IPS-11a (cell line): ENCODE results near the gene EEF2K.
A peak's percentile ranks its signal among the peaks of the same experiment; 100 is the strongest.
"Not testable (repeated sequence)": the region's sequence is repeated elsewhere in the genome, so short reads cannot be mapped to it uniquely, and the experiment has no call there.

Experiments used
- H3K4me3 ChIP-seq: one replicate; pipeline ENCODE4 v1.5.1; 2013; ENCODE audit warnings: low read depth, low read length, control low read depth

The EEF2K gene

DNA sequence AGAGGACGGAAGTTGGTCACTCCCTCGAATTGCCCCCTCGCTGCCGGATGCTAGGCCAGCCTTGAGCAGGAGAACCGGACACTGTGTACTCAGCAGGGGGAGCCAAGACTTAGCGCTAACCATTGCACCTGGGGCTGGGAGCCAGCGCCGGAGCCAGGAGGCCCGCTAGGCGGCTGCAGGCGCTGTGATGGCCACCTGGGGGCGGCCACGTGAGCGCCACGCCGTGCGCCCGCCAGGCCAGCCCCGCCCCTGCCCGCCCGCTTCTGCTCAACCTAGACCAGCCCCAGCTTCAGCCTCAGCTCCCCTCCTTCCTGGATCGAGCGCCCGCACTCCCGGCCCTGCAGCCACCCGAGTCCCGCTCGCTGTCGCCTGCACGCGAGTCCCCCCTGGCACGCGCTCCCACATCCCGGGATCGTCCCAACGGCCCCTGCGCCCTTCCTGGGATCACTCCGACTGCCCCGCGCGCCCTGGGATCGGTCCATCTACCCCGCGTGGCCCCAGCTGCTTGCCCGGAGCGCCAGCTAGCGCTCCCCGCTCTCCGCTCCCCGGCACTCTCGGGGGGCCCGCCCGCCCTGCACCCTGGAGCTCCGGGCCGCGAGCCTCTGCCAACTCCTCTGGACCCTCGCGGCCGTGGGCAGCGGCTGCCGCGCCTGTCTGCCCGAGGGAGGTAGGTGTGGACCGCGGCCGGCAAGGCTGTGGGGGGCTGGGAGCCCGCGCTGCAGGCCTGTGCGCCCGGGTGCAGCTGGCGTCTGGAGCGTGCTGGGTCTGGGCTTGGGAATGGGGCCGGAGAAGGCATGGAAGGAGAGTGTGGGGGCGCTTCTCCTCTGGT, at the start of gene EEF2K:
Gene EEF2K (plus strand): TSS at position 266 of the 829 bp plus-strand sequence. CDS start 19,452 bp downstream, outside the sequence.
- H3K4me3 ChIP-seq: peak within 1 kb of the TSS; percentile 70

DNA sequence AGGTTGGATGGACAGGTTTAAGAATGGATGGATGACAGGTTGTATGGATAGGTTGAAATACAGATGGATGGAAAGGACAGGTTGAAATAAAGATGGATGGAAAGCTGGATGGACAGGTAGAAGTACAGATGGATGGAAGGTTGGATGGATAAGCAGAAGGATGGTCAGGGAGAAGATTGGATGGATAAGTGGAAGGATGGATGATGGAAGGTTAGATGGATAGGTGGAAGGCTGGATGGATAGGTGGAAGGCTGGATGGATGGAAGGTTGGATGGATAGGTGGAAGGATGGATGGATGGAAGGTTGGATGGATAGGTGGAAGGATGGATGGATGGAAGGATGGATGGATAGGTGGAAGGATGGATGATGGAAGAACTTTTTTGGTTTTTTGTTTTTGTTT, 44.7 kb upstream of the EEF2K start:
- no peak overlapping the region for H3K4me3 ChIP-seq

DNA sequence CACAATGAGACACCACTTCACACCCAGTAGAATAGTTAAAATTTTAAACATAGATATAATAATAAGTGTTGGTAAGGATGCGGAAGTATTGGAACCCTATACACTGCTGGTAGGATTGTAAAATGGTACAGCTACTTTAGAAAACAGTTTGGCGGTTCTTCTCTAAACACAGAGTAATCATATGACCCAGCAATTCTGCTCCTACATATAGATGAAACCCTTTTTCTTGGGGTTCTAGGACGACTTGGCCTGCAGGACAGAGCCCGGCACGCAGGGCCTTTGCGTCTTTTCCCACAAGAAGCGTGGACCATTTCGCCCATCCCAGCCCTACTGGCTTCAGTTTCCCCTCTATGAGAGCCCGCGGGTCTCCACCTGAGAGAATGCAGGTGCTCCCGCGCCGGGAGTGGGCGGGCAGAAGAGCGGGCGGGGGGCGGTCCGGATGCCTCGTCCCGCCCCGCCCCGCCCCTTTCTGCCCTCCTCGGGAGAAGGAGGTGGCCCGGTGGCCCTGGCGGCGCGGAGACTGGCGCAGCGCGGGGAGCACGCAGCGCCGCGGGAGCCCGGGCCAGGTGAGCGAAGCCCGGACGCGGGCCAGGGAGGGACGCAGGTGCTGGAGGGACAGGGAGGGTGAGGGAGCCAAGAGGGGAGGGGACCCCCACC, 44.0 kb upstream of the EEF2K start, which contains the start of gene SDR42E2:
Gene SDR42E2 (plus strand): TSS at position 508 of the 657 bp plus-strand sequence. CDS start 3,077 bp downstream, outside the sequence.
- peak within 1 kb of the TSS; percentile 37 for H3K4me3 ChIP-seq

DNA sequence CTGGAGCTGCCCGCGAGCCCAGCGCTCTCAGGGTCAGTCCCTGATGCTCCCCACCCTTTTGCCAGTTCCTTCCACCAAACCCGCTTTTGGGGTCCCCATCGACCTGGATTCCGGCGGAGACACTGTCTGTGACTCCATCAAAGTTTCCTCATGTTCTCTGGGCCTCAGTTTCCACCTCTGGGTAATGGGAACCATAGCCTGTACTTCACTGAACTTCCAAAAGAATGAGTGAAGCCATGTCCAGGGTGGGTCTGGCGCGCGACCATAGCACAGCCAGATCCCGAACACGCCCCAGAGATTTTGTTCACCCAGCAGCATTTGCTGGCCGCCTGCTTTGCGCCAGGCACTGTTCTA, 43.4 kb upstream of the EEF2K start:
- H3K4me3 ChIP-seq: peak overlapping the region; percentile 37

DNA sequence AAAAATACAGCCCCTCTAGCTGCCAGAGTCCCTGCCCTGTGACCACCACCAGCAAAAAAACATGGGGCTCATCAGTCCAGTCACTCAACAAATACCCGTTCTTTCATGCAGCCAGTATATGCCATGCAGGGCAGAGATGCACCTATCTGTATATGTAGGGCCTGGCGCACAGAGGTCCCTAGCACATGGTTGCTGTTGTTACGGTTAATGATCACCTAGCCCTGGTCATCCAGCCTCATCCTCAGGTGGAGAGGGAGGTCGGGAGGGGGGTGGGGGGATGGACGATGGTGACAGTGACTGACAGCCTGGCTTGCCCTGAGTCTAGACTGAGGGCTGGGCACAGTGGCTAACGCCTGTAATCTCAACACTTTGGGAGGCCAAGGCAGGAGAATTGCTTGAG, 42.3 kb upstream of the EEF2K start:
- H3K4me3 ChIP-seq: no peak overlapping the region

DNA sequence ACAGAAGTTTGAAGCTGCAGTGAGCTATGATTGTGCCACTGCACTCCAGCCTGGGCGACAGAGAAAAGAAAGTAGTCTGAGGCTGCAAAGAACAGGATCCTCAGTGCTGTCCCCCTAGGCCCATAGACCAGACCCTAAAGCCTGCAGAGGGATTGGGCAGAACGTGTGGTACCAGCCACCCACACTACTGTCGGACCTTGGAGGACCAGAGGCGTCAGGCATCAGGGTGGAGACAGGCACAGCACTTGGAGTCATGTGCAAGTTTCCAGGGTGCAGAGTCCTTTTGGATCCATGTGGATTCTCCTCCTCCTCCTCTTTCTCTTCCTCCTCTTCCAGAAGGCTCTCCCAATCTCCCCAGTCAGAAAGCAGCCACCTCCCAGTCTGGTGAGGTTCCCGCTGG, 41.6 kb upstream of the EEF2K start:
- no peak overlapping the region for H3K4me3 ChIP-seq

DNA sequence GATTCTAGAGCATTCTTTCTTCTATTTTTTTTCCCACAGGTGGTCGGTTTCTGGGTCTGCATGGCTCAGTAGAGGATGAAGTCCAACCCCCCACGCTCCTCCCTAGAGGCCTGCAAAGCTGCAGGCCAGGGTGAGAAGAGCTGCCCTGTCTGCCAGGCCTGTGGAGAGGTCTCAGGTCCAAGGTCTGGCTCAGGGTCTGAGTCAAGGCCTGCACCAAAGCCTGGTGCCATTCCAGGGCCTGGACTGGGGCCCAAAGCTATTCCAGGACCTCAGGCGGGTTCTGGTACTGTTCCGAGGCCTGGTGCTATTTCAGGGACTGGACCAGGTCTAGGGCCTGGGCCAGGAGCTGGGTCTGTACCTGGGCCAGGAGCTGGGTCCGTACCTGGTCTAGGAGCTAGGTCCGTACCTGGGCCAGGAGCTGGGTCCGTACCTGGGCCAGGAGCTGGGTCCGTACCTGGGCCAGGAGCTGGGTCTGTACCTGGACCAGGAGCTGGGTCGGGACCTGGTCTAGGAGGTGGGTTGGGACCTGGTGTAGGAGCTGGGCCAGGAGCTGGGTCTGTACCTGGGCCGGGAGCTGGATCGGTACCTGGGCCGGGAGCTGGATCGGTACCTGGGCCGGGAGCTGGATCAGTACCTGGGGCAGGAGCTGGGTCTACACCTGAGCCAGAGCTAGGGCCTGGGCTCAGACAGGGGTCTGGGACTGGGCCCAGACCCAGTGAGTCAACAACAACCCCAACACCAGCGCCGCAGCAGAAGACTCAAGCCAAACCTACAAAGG, 40.4 kb upstream of the EEF2K start:
- no peak overlapping the region for H3K4me3 ChIP-seq

DNA sequence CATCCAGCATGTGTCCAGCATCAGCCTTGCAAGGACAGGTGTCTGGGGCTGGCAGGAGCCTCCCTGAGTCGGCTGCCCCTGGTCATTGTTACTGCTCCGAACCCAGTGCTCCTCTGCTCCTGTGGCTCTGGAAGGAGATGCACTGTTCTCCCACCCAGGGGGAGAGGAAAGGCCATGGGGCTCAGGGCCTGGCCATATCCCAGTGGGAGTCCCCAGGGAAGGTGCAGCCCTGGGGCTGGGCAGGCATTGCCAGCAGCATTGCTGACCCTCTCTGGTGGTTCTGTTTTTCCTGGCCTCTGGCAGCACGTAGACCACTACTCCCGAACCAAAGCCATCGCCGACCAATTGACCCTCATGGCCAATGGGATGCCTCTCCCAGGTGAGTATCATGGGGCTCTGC, 34.1 kb upstream of the EEF2K start:
- H3K4me3 ChIP-seq: no peak overlapping the region

DNA sequence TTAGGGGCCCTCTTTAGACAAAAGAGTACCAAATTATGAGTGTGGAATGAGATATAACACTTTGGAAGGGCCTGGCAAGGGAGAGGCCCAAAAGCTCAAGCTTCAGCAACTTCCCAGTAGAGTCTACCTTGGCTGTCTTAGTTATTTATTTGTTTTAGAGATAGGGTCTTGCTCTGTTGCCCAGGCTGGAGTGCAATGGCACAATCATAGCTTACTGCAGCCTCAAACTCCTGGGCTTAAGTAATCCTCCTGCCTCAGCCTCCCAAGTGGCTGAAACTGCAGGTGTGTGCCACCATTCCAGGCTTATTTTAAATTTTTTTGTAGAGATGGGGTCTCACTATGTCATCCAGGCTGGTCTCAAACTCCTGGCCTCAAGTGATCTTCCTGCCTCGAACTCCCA, 33.4 kb upstream of the EEF2K start:
- not testable (repeated sequence) for H3K4me3 ChIP-seq

DNA sequence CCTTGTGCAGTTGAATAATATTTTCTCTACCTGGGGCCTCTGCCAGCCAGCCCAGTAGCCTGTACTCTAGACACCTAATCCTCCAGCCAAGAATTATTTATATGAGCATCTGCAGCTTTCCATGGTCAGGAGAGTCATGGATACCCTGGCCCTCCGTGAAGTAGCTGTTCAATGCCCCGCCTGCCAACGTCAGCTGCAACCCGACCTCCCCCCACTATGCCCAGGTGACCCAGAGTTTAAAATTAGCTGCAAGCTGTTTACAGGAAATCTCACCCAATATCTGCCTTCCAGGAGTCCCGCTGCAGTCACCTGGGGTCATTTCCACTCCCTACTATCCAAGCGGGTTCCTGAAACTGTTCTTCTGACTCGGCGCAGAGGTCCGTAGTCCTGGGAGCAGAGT, 31.4 kb upstream of the EEF2K start:
- H3K4me3 ChIP-seq: no peak overlapping the region

DNA sequence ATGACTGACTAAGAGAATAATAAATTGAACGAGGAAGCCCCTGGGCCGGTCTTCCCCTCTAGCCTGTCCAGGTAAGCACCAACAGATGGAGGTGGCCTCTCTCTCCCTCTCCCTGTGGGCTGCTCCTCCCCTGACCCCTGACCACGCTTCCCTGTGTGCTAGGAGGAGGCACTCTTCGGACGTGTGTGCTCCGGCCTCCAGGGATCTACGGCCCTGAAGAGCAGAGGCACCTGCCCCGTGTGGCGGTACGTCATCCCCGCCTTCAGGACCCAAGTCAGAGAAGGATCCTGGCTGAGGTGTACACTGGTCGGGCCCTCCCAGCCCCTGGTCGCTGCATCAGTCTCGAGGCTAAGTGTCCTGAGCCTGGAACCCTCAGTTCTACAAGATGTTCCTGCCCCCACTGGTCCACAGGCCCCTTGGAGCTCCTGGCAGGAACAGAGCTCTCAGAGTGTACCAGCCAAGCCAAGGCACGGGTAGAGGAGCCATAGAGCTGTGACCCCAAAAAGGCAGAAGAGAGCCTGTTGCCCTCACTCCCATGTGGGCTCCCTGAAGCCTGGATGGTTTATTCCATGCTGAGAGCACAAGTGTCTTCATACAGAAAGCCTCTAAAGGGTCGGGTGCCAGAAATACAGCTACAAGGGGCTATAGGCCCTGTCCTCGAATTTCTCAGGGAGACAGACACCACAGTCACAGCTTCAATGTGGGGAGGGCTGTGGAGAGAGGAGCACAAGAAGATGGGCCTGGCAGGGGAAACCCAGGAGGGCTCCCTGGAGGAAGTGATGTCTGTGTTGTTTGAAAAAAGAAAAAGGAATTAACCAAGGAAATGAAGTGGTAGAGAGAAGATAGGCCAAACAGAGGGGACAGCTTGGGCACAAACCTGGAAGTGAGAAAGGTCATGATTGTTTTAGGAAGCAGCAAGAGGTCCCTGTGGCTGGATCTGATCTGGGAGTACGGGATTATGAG, 27.8 kb upstream of the EEF2K start:
- no peak overlapping the region for H3K4me3 ChIP-seq

DNA sequence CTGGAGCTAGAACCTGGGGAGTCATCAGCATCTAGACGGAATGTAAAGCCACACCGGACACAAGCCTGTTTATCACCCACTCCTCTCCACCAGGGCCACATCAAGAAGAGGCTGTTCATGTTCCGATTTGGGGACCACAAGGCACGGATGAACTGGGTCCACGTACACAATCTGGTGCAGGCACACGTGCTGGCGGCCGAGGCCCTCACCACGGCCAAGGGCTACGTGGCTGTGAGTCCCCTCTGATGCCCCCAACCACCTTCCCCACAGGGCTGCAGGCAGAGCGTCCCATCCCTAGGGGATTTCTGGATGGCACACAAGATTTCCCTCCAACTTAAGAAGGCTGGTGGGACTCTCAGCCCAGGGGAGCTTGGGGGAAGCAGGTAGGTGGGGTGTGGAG, 24.7 kb upstream of the EEF2K start:
- no peak overlapping the region for H3K4me3 ChIP-seq

DNA sequence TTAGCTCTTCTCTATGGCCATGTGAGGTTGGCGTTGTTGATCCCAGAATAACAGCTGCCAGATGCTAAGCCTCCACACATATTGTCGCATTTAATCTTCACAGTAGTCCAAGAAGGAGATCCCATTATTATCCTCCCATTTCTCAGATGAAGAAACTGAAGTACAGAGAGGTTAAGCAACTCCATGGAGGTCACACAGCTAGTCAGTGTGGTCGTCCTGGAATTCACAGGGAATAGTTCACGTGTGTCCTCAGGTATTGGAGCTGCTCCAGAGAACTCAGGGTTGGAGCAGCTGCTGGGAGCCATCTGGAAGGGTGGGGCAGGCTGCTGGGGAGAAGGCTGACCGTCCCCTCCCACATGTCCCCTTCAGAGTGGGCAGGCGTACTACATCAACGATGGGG, 24.2 kb upstream of the EEF2K start:
- no peak overlapping the region for H3K4me3 ChIP-seq

DNA sequence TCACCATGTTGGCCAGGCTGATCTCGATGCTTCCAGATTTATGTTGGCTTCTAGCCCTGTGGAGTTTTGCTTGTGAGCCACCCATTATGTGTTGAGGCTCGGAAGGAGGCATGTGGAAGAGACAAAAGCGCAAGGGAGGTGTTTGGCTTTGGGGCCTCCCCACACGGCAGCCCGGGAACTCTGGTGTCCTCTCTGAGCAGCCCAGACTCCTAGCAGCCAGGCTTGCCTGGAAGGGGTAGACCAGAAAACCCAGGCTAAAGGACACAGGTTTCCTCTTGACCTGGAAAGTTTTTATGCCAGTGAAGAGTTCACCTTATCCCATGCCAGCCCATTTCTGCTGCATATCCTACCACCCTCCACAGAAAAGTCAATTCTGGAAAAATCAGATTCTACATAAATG, 22.7 kb upstream of the EEF2K start:
- no peak overlapping the region for H3K4me3 ChIP-seq

DNA sequence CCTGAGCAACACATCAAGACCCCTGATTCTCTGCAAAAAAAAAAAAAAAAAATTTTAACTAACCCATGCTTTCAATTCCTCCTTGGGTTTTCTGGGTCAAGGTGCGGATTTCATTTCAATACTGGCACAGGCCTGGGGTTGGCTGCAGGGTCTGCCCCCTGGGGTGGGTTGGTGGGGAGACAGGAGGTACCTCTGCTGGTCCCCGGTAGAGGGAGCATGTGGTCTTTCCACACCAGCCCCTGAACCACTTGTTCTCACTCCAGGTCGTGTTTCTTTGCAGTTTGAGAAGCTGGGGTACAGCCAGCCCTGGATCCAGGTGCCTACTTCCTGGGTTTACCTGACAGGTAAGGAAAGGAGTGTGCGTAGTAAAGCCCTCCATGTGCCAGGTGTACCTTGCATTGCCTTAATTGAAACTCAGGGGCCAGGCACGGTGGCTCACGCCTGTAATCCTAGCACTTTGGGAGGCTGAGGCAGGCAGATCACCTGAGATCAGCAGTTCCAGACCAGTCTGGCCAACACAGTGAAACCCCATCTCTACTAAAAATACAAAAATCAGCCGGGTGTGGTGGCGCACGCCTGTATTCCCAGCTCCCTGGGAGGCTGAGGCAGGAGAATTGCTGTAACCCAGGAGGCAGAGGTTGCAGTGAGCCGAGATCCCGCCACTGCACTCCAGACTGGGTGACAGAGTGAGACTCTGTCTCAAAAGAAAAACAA, 22.0 kb upstream of the EEF2K start:
- no peak overlapping the region for H3K4me3 ChIP-seq

DNA sequence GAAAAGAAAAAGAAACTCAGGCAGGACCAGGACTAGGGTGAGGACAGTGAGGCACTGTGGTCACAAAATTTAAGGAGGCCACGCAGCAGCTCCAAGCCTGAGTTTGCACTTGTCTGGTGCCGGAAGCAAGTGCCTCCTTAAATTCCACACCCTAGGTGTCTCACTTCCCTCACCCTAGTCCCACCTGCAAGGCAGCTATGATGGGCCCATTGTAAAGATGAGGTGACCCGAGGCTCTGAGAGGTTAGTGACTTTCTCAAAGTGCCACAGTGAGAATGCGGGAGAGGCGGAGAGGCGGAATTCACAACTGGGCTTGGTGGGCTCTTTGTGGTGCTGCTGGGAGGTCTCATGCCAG, 21.5 kb upstream of the EEF2K start:
- no peak overlapping the region for H3K4me3 ChIP-seq

DNA sequence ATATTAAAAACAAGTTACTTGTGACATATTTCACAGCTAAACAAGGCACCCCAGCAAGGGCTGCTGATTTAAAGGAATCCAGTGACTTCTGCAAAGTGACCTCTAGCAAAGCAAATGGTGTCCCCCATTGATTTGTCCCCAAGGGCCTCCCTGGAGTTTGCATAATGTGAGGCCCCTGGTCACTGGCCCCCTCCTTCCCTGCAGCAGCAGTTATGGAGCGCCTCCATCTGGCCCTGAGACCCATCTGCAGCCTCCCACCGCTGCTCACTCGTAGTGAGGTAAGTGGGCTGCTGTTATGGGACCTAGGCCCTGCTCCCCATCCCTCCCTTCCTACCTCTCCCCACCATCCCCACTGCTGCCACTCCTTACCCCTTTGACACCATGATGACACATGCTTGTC, 19.6 kb upstream of the EEF2K start:
- no peak overlapping the region for H3K4me3 ChIP-seq

DNA sequence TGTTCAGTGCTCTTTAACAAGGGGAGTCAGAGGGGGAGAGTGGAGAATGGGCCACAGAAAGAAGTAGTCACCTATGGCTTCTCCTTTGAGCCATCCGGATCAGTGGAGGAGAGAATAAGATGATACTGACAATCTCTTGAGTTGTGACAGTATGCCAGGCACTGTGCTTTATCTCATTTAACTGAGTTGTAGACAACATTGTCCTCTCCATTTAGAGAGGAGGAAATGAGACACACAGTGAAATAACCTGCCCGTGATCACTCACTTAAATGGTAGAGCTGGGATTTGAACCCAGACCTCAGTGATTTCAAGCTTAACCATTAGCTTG, 17.8 kb upstream of the EEF2K start:
- no peak overlapping the region for H3K4me3 ChIP-seq

DNA sequence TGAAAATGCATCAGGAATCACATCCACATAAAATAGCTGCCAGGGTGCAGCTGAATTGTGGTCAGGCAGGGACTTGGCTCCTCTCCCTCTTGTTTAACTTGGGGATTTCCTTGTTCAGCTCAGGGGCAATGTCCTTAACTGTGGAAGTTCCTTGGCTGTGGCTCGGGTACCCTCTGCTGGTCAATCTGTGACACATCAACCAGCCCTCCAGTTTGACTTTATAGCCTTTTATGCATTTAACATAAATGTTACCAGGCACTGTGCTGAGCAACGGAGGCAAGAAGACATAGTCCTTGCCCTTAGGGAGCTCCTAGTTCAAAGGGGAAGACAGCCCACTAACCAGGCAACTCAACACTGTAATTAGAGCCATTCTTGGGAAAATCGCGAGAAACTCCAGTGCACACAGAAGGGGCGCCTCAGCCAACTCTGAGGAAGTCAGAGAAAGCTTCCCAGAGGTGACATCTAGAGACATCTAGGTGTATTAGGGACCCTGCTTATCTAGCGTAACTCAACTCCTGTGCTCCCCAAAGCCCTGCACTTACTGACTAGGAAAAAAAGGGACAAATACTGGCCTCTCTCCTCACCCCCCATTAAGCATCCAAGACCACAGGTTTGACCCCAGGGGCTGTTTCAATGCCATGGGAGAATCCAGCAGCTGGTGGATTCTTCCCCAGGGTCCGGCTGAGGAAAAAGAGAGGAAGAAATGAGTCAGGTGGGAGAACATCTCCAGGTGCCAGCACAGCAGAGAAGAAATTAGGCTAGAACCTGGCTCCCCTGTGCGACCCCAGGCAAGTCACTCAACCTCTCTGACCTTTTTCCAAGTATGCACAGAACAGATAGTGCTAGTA, 17.3 kb upstream of the EEF2K start:
- H3K4me3 ChIP-seq: no peak overlapping the region
